Liver (tissue), 3 donors: ENCODE results near the gene PCYT1A.

Experiments
- CTCF ChIP-seq: fragments of 150-350 bp; IDR thresholded peaks from 2 replicates; pipeline ENCODE4 v1.5.1; 2017; ENCODE audit warnings: improper control_type of control experiment, low read depth, low read length; ENCODE audit not compliant: missing input control
- GABPA ChIP-seq, 2 donors: IDR thresholded peaks in 1 of 2; conservative IDR thresholded peaks in 1 of 2; 2 replicates each; pipeline ENCODE4 v1.6.1; 2016; ENCODE audit warnings: antibody characterized with exemption in 2 of 2, mild to moderate bottlenecking in 1 of 2, moderate library complexity in 1 of 2
- MAX ChIP-seq: IDR thresholded peaks from 2 replicates; pipeline ENCODE4 v1.6.1; 2016; ENCODE audit warnings: antibody characterized with exemption
- RAD21 ChIP-seq, 2 donors: IDR thresholded peaks; 2 replicates each; pipeline ENCODE4 v1.6.1; 2016; ENCODE audit warnings: antibody characterized with exemption in 2 of 2, mild to moderate bottlenecking in 2 of 2
- SP1 ChIP-seq: IDR thresholded peaks from 2 replicates; pipeline ENCODE4 v1.6.1; 2018; ENCODE audit warnings: antibody characterized with exemption, mild to moderate bottlenecking
- YY1 ChIP-seq: IDR thresholded peaks from 2 replicates; pipeline ENCODE4 v1.6.1; 2016; ENCODE audit warnings: antibody characterized with exemption, mild to moderate bottlenecking
- ZBTB33 ChIP-seq: IDR thresholded peaks from 2 replicates; pipeline ENCODE4 v1.6.1; 2016; ENCODE audit warnings: antibody characterized with exemption
- donor health status: healthy.
- donor health status: healthy.

GRCh38 chr3:196219970-196220311 lies 67.6 kb downstream of the PCYT1A start:
- TF ChIP-seq CTCF, result no peak
- no peak for TF ChIP-seq RAD21 (IDR thresholded peaks at IDR 0.05)
- no peak for TF ChIP-seq MAX
- TF ChIP-seq GABPA (IDR thresholded peaks at IDR 0.05 in 1 of 2, conservative IDR thresholded peaks at IDR 0.05 in 1 of 2), result no peak
- no peak for TF ChIP-seq SP1
- TF ChIP-seq YY1, result no peak
- no peak for TF ChIP-seq ZBTB33
